Right lobe of liver (tissue), 4 donors: ENCODE results near the gene RAMP2.

Source experiments
- POLR2A ChIP-seq: fragments of 450-650 bp; IDR thresholded peaks from one replicate; pipeline ENCODE4 v1.6.1; 2017; ENCODE audit warnings: antibody characterized with exemption, mild to moderate bottlenecking
- TF ChIP-seq, protein P1 (sequence below), 4 donors: fragments of 200-600 bp in 3 of 4; fragments of 450-650 bp in 1 of 4; IDR thresholded peaks; one replicate each; pipeline versions ENCODE4 v1.5.1 to v1.8.0; 2016 to 2022; ENCODE audit warnings: antibody characterized with exemption in 4 of 4, mild to moderate bottlenecking in 2 of 4
- donor health status: DM: no; HTN: no; CAD: no.
- donor health status: DM: no; HTN: no; CAD: no.
- donor health status: DM: no; HTN: yes; CAD: no.

DNA sequence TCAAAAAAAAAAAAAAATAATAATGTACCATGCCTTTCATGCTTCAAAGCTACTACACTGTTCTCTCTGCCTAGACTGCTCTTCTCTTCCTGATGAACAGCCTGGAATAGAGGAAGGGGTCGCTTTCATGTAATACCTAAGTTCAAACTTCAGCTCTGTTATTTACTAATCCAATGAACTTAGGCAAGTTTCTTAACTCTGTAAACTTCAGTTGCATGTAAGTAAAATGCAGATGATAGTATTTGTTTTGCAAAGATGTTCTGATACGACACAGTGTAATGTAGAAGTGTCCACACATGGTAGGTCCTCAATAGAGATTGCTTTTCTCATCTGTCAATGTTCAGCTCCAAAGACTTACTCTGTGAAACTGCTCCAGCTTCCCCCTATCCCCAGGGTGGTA lies 30.9 kb downstream of the RAMP2 start:
- no peak for TF ChIP-seq POLR2A
- TF ChIP-seq, protein P1, sequence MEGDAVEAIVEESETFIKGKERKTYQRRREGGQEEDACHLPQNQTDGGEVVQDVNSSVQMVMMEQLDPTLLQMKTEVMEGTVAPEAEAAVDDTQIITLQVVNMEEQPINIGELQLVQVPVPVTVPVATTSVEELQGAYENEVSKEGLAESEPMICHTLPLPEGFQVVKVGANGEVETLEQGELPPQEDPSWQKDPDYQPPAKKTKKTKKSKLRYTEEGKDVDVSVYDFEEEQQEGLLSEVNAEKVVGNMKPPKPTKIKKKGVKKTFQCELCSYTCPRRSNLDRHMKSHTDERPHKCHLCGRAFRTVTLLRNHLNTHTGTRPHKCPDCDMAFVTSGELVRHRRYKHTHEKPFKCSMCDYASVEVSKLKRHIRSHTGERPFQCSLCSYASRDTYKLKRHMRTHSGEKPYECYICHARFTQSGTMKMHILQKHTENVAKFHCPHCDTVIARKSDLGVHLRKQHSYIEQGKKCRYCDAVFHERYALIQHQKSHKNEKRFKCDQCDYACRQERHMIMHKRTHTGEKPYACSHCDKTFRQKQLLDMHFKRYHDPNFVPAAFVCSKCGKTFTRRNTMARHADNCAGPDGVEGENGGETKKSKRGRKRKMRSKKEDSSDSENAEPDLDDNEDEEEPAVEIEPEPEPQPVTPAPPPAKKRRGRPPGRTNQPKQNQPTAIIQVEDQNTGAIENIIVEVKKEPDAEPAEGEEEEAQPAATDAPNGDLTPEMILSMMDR (IDR thresholded peaks at IDR 0.05): no peak
